ENCODE results near the gene VAMP1.
"Not testable (repeated sequence)": the region's sequence is repeated elsewhere in the genome, so short reads cannot be mapped to it uniquely, and the experiment has no call there.

The VAMP1 gene

DNA sequence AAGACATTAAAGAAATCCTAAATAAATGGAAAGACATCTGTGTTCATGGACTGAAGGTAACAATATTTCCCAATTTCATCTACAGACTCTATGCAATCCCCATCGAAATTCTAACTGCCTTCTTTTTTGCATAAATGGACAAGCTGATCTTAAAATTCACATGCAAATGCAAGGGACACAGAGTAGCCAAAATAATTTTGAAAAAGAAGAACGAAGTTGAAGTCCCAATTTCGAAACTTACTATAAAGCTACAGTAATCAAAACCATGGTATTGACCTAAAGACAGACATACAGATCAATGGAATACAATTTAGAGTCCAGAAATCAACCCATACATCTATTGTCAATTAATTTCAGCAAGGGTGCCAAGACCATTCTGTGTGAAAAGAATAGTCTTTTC, 42.2 kb downstream of the VAMP1 start:
- Histone ChIP-seq H4K20me1 (ENCODE audit: control insufficient read depth, insufficient read depth, low read depth, low read length) (no peaks in the 10 kb centered on the region), H3K9me3 (ENCODE audit: control insufficient read depth, insufficient read depth, low read length) (no peaks in the 10 kb centered on the region), H3K9me2 (replicated peaks; ENCODE audit: control insufficient read depth, low read length) (no peaks in the 10 kb centered on the region), H3K27ac (ENCODE audit: low read depth, low read length) (peak overlapping the region; percentile 98), H3K27me3 (ENCODE audit: control insufficient read depth, low read length) (no peaks in the 10 kb centered on the region), H3K4me3 (ENCODE audit: low read length) (peak overlapping the region; percentile 71), H3K4me2 (ENCODE audit: low read length) (peak overlapping the region; percentile 90), H3F3A (ENCODE audit: control insufficient read depth, insufficient read depth) (peaks cover 78% of the 10 kb centered on the region), H3K36me3 (ENCODE audit: control insufficient read depth, low read length) (no peaks in the 10 kb centered on the region), H3K79me2 (ENCODE audit: control insufficient read depth, low read length) (no peaks in the 10 kb centered on the region), H3K4me1 (ENCODE audit: control insufficient read depth, low read length) (peaks cover 100% of the 10 kb centered on the region)
- TF ChIP-seq, protein P1, sequence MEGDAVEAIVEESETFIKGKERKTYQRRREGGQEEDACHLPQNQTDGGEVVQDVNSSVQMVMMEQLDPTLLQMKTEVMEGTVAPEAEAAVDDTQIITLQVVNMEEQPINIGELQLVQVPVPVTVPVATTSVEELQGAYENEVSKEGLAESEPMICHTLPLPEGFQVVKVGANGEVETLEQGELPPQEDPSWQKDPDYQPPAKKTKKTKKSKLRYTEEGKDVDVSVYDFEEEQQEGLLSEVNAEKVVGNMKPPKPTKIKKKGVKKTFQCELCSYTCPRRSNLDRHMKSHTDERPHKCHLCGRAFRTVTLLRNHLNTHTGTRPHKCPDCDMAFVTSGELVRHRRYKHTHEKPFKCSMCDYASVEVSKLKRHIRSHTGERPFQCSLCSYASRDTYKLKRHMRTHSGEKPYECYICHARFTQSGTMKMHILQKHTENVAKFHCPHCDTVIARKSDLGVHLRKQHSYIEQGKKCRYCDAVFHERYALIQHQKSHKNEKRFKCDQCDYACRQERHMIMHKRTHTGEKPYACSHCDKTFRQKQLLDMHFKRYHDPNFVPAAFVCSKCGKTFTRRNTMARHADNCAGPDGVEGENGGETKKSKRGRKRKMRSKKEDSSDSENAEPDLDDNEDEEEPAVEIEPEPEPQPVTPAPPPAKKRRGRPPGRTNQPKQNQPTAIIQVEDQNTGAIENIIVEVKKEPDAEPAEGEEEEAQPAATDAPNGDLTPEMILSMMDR (IDR thresholded peaks at IDR 0.05; ENCODE audit: low read depth, low read length, poor library complexity, severe bottlenecking), result no peak
- no peak for TF ChIP-seq EZH2phosphoT487 (IDR thresholded peaks at IDR 0.05; ENCODE audit: borderline replicate concordance, low read length)

DNA sequence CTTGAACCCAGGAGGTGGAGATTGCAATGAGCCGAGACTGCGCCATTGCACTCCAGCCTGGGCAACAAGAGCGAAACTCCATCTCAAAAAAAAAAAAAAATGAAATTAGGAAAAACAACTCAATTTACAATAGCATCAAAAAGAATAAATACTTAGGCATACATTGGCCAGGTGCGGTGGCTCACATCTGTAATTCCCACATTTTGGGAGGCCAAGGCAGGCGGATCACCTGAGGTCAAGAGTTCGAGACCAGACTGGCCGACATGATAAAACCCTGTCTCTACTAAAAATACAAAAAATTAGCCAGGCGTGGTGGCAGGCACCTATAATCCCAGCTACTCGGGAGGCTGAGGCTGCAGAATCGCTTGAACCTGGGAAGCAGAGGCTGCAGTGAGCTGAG, 42.7 kb downstream of the VAMP1 start:
- H3K9me2 ChIP-seq (replicated peaks; ENCODE audit: control insufficient read depth, low read length); H3K9me3 ChIP-seq (ENCODE audit: control insufficient read depth, insufficient read depth, low read length); H3K79me2 ChIP-seq (ENCODE audit: control insufficient read depth, low read length); H3K36me3 ChIP-seq (ENCODE audit: control insufficient read depth, low read length); H3K27me3 ChIP-seq (ENCODE audit: control insufficient read depth, low read length); H4K20me1 ChIP-seq (ENCODE audit: control insufficient read depth, insufficient read depth, low read depth, low read length): not testable (repeated sequence)
- Histone ChIP-seq H3K4me1 (ENCODE audit: control insufficient read depth, low read length) (peaks cover 98% of the 10 kb centered on the region), H3F3A (ENCODE audit: control insufficient read depth, insufficient read depth) (peaks cover 73% of the 10 kb centered on the region), H3K4me3 (ENCODE audit: low read length) (peak overlapping the region; percentile 71), H3K27ac (ENCODE audit: low read depth, low read length) (peak overlapping the region; percentile 98), H3K4me2 (ENCODE audit: low read length) (peak overlapping the region; percentile 90)

DNA sequence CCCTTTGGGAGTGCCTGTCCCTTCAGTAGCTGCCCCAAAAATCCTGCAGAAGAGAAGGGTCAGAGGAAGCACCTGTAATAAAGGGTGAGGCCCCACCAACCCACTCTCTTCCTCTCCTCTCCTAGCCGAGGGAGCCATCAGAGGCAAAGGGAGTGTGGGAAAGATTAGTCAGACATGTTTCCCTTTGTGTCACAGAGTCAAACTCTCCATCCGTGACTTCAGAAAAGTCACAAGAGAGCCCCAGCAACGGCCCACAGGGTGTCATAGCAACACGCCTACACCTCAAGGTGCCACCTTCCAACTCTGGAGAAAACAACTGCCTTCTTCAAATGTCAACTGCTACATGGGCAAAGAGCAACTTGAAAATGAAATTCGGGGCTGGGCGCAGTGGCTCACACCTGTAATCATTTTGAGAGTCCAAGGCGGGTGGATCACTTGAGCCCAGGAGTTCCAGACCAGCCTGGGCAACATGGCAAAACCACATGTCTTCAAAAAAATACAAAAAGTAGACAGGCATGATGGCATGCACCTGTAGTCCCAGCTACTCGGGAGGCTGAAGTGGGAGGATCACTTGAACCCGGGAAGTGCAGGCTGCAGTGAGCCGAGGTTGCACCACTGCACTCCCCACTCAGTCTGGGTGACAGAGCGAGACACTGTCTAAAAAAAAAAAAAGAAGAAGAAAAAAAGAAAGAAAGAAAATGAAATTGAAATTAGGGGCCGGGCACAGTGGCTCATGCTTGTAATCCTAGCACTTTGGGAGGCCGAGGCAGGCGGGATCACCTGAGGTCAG, 43.4 kb downstream of the VAMP1 start:
- no peaks in the 10 kb centered on the region for H4K20me1 ChIP-seq (ENCODE audit: control insufficient read depth, insufficient read depth, low read depth, low read length)
- H3K9me2 ChIP-seq (replicated peaks; ENCODE audit: control insufficient read depth, low read length), result no peaks in the 10 kb centered on the region
- H3K79me2 ChIP-seq (ENCODE audit: control insufficient read depth, low read length), result no peaks in the 10 kb centered on the region
- H3K4me2 ChIP-seq (ENCODE audit: low read length), result peak overlapping the region; percentile 90
- H3K9me3 ChIP-seq (ENCODE audit: control insufficient read depth, insufficient read depth, low read length), result no peaks in the 10 kb centered on the region
- no peak for TF ChIP-seq EZH2phosphoT487 (IDR thresholded peaks at IDR 0.05; ENCODE audit: borderline replicate concordance, low read length)
- TF ChIP-seq, protein P1 (IDR thresholded peaks at IDR 0.05; ENCODE audit: low read depth, low read length, poor library complexity, severe bottlenecking), result no peak
- H3K27ac ChIP-seq (ENCODE audit: low read depth, low read length), result peak overlapping the region; percentile 98
- H3F3A ChIP-seq (ENCODE audit: control insufficient read depth, insufficient read depth), result peaks cover 67% of the 10 kb centered on the region
- no peaks in the 10 kb centered on the region for H3K36me3 ChIP-seq (ENCODE audit: control insufficient read depth, low read length)
- H3K4me1 ChIP-seq (ENCODE audit: control insufficient read depth, low read length), result peaks cover 91% of the 10 kb centered on the region
- H3K27me3 ChIP-seq (ENCODE audit: control insufficient read depth, low read length), result no peaks in the 10 kb centered on the region
- H3K4me3 ChIP-seq (ENCODE audit: low read length), result peak overlapping the region; percentile 71
